A549 (cell line): Measurements from ENCODE around the gene ATG2A. TPM values are rescaled to one million over a fixed set of nuclear protein-coding genes. Genes with fewer than 3 reads are reported as not detected.
A peak's percentile ranks its signal among the peaks of the same experiment; 100 is the strongest.

ENCODE experiments used
- ATAC-seq, 2 experiments: fragments of 200-7000 bp in 1 of 2; fragments of >200 bp in 1 of 2; cut with Nextera tagmentation in 1 of 2; cut with Tn5 transposase in 1 of 2; 3 replicates each; pipeline versions ENCODE4 v1.8.0 to v1.9.1; 2018 to 2020; ENCODE audit warnings: mild to moderate bottlenecking in 1 of 2, moderate library complexity in 1 of 2
- CTCF ChIA-PET: fragments of 300-600 bp; sonication (Branson Sonifier 250); formaldehyde crosslinking; extraction: SDS; loops from one replicate; lab custom pipeline; 2021; ENCODE audit warnings: antibody characterized with exemption, inconsistent platforms; lab: Yijun Ruan, JAX
- POLR2A ChIA-PET: fragments of 350-600 bp; formaldehyde crosslinking; extraction: SDS; loops from one replicate; lab custom pipeline; 2021; ENCODE audit warnings: antibody characterized with exemption, inconsistent platforms; lab: Yijun Ruan, JAX
- DNase-seq, 2 experiments: peaks; one replicate each; pipeline versions ENCODE4 v3.0.0 to v3.0.0-alpha.2; 2011 to 2016; ENCODE audit warnings: low read depth in 1 of 2, low spot score in 1 of 2
- FAIRE-seq: peaks from 2 replicates; lab custom pipeline; 2011; peaks lifted over from hg19 to GRCh38; lab: Jason Lieb, UNC
- H3K27ac ChIP-seq, 2 experiments: fragments of >200 bp; sonication (Bioruptor Twin); formaldehyde crosslinking; 3 replicates each; pipeline ENCODE4 v1.5.1; 2016 to 2017
- H3K4me1 ChIP-seq: fragments of >200 bp; sonication (Bioruptor Twin); formaldehyde crosslinking; 3 replicates; pipeline ENCODE4 v1.6.1; 2016
- H3K4me2 ChIP-seq: fragments of >200 bp; sonication (Bioruptor Twin); formaldehyde crosslinking; 3 replicates; pipeline ENCODE4 v1.6.1; 2016
- H3K4me3 ChIP-seq: fragments of >200 bp; sonication (Bioruptor Twin); formaldehyde crosslinking; 3 replicates; pipeline ENCODE4 v1.5.1; 2016
- H3K9me3 ChIP-seq: fragments of >200 bp; sonication (Bioruptor Twin); formaldehyde crosslinking; 3 replicates; pipeline ENCODE4 v1.6.1; 2016
- BCL3 ChIP-seq: fragments of >200 bp; sonication (Bioruptor Twin); formaldehyde crosslinking; IDR thresholded peaks from 3 replicates; pipeline ENCODE4 v1.6.1; 2016
- BHLHE40 ChIP-seq: IDR thresholded peaks from 2 replicates; pipeline ENCODE4 v1.6.1; 2012; ENCODE audit warnings: low read depth, low read length, inconsistent platforms
- EHMT2 ChIP-seq: fragments of 200-600 bp; sonication (generic); IDR thresholded peaks from 2 replicates; pipeline ENCODE4 v1.6.1; 2016; ENCODE audit warnings: antibody characterized with exemption, low read depth, mild to moderate bottlenecking, moderate library complexity
- FOSL2 ChIP-seq, 2 experiments: fragments of 450-650 bp in 1 of 2; fragments of >200 bp in 1 of 2; sonication (Bioruptor Twin) in 1 of 2; formaldehyde crosslinking; IDR thresholded peaks; 2 replicates each; pipeline versions ENCODE4 v1.5.0 to v1.6.1; 2016 to 2020; ENCODE audit warnings: mild to moderate bottlenecking in 1 of 2, moderate library complexity in 1 of 2
- HES2 ChIP-seq: fragments of >200 bp; sonication (Bioruptor Twin); formaldehyde crosslinking; IDR thresholded peaks from 2 replicates; pipeline ENCODE4 v1.6.1; 2016
- JUN ChIP-seq, 2 experiments: fragments of >200 bp; sonication (Bioruptor Twin); formaldehyde crosslinking; IDR thresholded peaks; 2 replicates in 1 of 2; 3 replicates in 1 of 2; pipeline ENCODE4 v1.6.1; 2016 to 2017
- NR3C1 ChIP-seq: fragments of >200 bp; sonication (Bioruptor Twin); formaldehyde crosslinking; IDR thresholded peaks from 3 replicates; pipeline ENCODE4 v1.6.1; 2017
- POLR2AphosphoS2 ChIP-seq: conservative IDR thresholded peaks from 2 replicates; pipeline ENCODE4 v1.6.1; 2012; ENCODE audit warnings: low read length, improper control_type of control experiment, inconsistent platforms
- RAD21 ChIP-seq, 2 experiments: fragments of >200 bp in 1 of 2; sonication (Bioruptor Twin) in 1 of 2; formaldehyde crosslinking in 1 of 2; IDR thresholded peaks in 1 of 2; conservative IDR thresholded peaks in 1 of 2; 2 replicates in 1 of 2; 3 replicates in 1 of 2; pipeline ENCODE4 v1.6.1; 2012 to 2018; ENCODE audit warnings: inconsistent platforms in 1 of 2
- RARB ChIP-seq: fragments of 250-450 bp; sonication (Bioruptor Pico); IDR thresholded peaks from 2 replicates; pipeline ENCODE4 v1.8.0; 2021; ENCODE audit warnings: mild to moderate bottlenecking, moderate library complexity
- ZC3H11A ChIP-seq: fragments of 450-650 bp; IDR thresholded peaks from 2 replicates; pipeline ENCODE4 v1.6.1; 2014; ENCODE audit warnings: antibody characterized with exemption, mild to moderate bottlenecking
- WGBS: methylation state at CpG from one replicate; pipeline ENCODE4 v1.1.6; 2017; ENCODE audit errors: missing lambda C conversion rate; 5-methylcytosine and 5-hydroxymethylcytosine counted together
- polyA plus RNA-seq, 4 experiments: library from polyadenylated mRNA; depleted of rRNA in 3 of 4; stranded (reverse); fragments of >200 nt; fragmentation: RNase III in 1 of 4; extraction: RNeasy Plus Mini Kit Qiagen cat#74134 plus additional on column Dnase treatment in 1 of 4; gene quantifications; 2 replicates in 3 of 4; 3 replicates in 1 of 4; pipeline ENCODE4 v1.2.3, GENCODE V29; 2011 to 2017
- TF ChIP-seq, protein P1 (sequence below): IDR thresholded peaks from 2 replicates; pipeline ENCODE4 v1.6.1; 2012

The ATG2A gene
- polyA plus RNA-seq, 2 of the 4 experiments (the other 2 are of a cell fraction): 3.1 to 13.4 TPM

- no peak for DNase-seq
- WGBS: 56% methylated on average over 8 of the region's 8 CpGs
- H3K9me3 ChIP-seq: no peaks in the 10 kb centered on the region
- TF ChIP-seq FOSL2 (IDR thresholded peaks at IDR 0.05) (no peak), FOSL2 (CRISPR knock-in tag; IDR thresholded peaks at IDR 0.05) (no peak)
- TF ChIP-seq, protein P1, sequence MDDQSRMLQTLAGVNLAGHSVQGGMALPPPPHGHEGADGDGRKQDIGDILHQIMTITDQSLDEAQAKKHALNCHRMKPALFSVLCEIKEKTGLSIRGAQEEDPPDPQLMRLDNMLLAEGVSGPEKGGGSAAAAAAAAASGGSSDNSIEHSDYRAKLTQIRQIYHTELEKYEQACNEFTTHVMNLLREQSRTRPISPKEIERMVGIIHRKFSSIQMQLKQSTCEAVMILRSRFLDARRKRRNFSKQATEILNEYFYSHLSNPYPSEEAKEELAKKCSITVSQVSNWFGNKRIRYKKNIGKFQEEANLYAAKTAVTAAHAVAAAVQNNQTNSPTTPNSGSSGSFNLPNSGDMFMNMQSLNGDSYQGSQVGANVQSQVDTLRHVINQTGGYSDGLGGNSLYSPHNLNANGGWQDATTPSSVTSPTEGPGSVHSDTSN: no peak
- no peak overlapping the region for H3K4me3 ChIP-seq
- H3K27ac ChIP-seq: peak overlapping the region in 1 of 2 experiments; percentile 45; a peak in 3 of 6 replicates
- peak overlapping the region; percentile 42 for H3K4me2 ChIP-seq
- POLR2A ChIA-PET: no interaction called here
- ATAC-seq: no peak
- FAIRE-seq: no peak
- CTCF ChIA-PET: interaction anchor here (0.6 to 31.5 kb wide), 11 partner anchors 9 to 239 kb away, joined by 3 to 1607 read pairs (median 3); partner anchors contain the start of genes ARL2, BATF2, CDC42BPG and SNX15
- peaks cover 73% of the 10 kb centered on the region for H3K4me1 ChIP-seq
Observed at GRCh38 chr11:64872790-64873488, 44.1 kb downstream of the ATG2A start.

DNA sequence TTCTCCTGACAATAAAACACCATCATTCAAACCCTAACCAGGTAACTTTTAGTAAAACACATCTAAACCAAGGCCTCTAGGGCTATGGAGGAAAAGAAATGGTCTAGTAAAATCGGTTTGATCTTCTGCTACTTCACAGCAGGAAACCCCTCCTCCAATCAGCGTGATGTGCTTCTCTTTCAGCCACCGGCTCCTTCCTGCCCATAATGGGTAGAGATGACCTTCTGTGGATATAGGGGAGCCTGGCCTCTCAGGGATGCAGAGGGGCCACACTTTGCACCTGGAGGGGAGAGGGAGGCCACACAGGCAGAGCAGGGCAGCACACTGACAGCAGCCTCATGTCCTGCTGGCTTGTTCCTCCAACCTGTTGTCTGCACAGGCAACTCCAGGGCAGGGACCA is 45.5 kb downstream of the ATG2A start:
- Histone ChIP-seq H3K4me3 (no peak overlapping the region), H3K9me3 (no peaks in the 10 kb centered on the region), H3K27ac (peak overlapping the region in 1 of 2 experiments; percentile 87; a peak in 3 of 6 replicates), H3K4me2 (no peak overlapping the region; the same call in 2 of the 3 replicates), H3K4me1 (peaks cover 71% of the 10 kb centered on the region)
- POLR2A ChIA-PET: no interaction called here
- no peak for FAIRE-seq
- CTCF ChIA-PET: interaction anchor here (1.0 to 31.5 kb wide), 4 partner anchors 10 to 206 kb away, joined by 3 to 1607 read pairs (median 158); partner anchors contain the start of gene CDC42BPG
- ATAC-seq: no peak
- 73% methylated on average over 3 of the region's 3 CpGs for WGBS
- TF ChIP-seq NR3C1 (no peak), RAD21 (conservative IDR thresholded peaks at IDR 0.05 in 1 of 2, IDR thresholded peaks at IDR 0.05 in 1 of 2) (no peak), RARB (no peak), BCL3 (no peak)
- no peak for DNase-seq

DNA sequence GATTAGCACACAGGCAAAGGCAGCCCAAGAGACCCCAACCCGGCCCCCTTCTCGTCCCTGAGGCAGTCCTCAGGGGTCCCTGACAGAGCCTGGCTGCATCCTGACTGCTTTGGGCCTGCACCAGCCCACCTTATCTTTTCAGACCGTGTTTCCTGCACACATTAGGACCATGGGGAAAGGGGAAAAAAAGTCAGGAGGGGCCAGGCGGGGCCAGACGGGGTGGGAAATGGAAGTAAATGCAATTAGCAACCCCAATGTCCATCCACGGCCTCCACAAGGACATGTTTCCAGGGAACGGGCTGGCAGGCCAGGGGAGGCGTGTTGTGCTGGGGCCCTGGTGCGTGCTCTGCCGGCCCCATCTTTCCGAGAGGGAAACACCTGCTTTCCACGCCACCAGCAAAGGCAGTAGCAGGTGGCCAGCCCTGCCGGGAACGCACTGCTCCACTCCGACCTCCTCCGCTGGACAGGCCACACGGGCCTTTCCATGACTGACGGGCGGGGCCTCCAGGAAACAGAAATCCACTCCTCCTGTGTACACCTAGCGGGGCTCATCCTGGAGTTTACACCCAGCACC is 46.0 kb downstream of the ATG2A start:
- WGBS: 87% methylated on average over 20 of the region's 20 CpGs

More for the DNA sequence above, 46.0 kb downstream of the ATG2A start:
- H3K4me2 ChIP-seq: peak overlapping the region; percentile 69
- ChIA-PET POLR2A (no interaction called here), CTCF (interaction anchor here (0.6 to 39.4 kb wide), 3 partner anchors 16 to 128 kb away, joined by 3 to 1607 read pairs (median 462); partner anchors contain the start of genes CDC42BPG and EHD1)
- ATAC-seq (no peak), DNase-seq (no peak), FAIRE-seq (no peak)
- H3K9me3 ChIP-seq: no peaks in the 10 kb centered on the region
- no peak overlapping the region for H3K4me3 ChIP-seq
- H3K4me1 ChIP-seq: peaks cover 68% of the 10 kb centered on the region
- no peak for TF ChIP-seq ZC3H11A
- TF ChIP-seq EHMT2: no peak
- no peak for TF ChIP-seq POLR2AphosphoS2
- TF ChIP-seq BCL3: no peak
- TF ChIP-seq JUN (IDR thresholded peaks at IDR 0.05): no peak
- TF ChIP-seq HES2: no peak
- no peak for TF ChIP-seq BHLHE40
- peak overlapping the region; percentile 62 to 87 for H3K27ac ChIP-seq
